C4-2B (cell line): ENCODE results near the gene GARS1.

ENCODE experiments used
- H3K27ac ChIP-seq: fragments of 450-650 bp; 2 replicates; pipeline ENCODE4 v1.5.1; 2017
- CTCF ChIP-seq: fragments of 450-650 bp; conservative IDR thresholded peaks from 2 replicates; pipeline ENCODE4 v1.5.1; 2017; ENCODE audit warnings: mild to moderate bottlenecking
- ZFX ChIP-seq: fragments of 450-650 bp; IDR thresholded peaks from 2 replicates; pipeline ENCODE4 v1.6.1; 2017

The GARS1 gene

DNA sequence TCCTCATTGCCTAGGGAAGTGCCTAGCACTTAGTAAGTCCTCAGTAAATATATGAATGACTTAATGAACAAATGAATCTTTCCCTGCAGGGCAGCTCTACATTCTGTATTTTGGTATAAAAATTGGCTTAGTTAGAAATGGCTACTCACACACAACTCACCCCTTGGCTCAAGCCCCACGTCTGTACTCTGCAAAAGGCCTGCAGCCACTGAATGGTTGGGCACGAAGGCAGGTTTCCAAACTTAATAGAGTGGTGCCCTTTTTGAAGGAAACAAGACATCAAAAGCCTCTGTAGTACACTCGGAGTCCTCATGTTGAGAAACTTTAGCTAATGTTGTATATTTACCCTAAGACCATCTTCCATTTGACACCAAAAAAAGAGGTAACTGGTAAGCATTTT lies 51.0 kb downstream of the GARS1 start:
- H3K27ac ChIP-seq: no peak overlapping the region
- TF ChIP-seq CTCF: no peak
- no peak for TF ChIP-seq ZFX

- TF ChIP-seq CTCF (no peak), ZFX (no peak)
- no peak overlapping the region for H3K27ac ChIP-seq
Observed at GRCh38 chr7:30646154-30646553, 51.5 kb downstream of the GARS1 start.

DNA sequence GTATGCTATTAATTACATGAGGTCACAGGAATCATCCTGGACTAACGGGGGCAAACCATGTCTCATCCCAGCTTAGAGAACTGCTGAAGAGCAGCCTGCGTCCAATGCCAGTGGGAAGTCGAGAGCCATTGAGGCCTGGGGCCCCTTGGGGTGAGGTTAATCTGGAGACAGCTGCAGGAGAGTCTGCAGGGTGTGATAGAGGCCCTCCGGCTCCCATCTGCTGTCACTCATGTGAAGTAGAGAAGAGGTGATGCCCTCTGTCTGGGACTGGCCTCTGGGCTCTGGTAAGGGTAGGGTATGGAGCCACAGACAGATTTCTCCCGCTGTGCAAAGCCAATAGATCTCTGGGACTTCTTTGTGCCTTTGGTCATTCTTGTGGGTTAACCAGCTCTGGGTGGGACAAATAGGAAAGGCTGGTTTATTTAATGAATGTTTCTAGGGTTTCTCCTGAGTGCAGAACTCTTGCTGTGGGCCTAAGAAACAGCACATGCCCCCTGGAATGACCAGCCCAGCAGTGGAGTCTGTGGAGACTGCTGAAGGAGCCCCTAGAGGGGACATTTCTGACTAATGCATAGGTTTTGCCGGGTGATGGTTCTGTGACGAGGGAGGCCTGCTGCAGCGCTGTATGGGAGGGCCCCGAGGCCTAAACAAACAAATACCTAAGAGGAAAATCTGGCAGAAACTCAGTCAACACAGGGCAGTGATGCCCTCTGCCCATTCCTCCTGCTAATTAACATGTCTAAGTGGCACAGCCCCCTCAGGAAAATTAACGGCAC lies 53.1 kb downstream of the GARS1 start:
- H3K27ac ChIP-seq: no peak overlapping the region
- TF ChIP-seq ZFX (no peak), CTCF (no peak)

DNA sequence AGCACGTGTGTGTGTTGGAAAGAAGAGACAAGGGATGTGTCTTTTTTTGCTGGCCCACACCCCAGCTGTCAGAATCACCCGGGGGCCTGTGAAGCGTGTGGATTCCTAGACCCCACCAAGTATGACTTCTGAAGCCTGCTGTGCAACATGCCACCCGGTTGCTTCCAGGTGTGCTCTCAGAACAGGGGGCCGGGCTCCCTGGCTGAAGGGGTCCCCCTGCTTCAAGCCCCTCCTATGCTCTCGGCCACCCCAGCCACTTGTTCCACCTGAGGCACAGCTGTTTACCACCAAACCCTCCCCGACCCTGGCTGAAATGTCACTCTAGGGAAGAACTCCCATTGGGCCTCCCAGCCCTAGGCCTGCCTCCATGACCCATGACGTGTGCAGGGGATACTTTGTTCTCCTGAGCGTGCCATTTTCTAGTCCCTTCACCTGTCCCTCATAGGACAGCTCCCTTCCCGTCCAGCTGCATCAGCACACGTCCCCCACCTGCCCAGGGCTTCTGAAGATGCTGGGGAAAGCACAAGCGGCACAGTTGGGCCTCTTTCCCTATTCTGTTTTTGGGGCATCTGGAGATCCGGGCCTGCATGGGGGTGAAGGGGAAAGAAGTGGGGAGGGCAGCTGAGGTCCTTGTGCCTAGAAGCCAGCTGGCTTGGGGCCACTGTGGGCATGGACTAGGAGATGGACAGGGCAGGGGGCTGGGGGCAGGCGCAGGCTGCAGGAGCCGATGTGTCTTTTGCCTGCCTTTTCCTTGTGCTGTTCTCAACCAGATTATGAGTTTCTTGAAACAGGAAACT lies 54.3 kb downstream of the GARS1 start:
- no peak for TF ChIP-seq CTCF
- no peak for TF ChIP-seq ZFX
- H3K27ac ChIP-seq: no peak overlapping the region

GRCh38 chr7:30649717-30650420 lies 55.2 kb downstream of the GARS1 start:
- no peak for TF ChIP-seq ZFX
- TF ChIP-seq CTCF: no peak
- H3K27ac ChIP-seq: no peak overlapping the region

DNA sequence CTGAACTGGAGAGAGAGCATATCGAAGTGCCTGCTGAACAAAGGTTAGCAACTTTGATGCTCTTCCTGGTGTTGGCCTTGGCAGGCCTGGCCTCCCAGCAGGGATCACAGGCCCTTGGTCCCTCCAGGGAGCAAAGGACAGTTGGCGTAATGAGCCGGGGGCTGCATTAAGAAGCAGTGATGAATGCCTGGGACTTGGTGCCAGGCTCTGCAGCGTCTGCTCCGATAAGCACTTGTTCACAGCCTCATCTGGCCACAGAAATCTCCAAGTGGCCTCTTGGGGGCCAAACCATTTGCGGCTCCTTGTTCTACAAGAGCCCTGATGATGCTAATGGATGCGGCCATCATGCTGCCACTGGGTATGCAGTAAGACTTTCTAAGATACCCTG lies 55.7 kb downstream of the GARS1 start:
- no peak overlapping the region for H3K27ac ChIP-seq
- TF ChIP-seq ZFX (no peak), CTCF (no peak)

DNA sequence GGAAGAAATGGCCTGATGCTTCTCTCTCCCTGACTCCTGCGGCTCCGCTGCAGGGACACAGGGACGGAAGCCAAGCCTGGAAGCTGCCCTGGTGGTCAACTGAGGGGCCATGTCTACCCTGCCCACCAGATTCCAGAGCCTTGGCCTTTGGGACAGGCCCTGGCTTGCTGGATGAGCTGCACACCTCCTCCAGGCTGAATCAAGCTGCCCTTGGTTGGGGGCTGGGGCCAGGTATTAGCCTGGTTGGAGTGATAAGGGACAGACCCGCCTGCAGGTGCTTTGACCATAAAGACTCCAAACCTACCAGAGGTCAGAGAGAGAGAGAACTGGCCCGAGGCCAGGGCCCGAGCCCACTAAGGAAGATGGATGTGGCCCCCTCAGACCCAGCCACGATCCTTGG lies 57.5 kb downstream of the GARS1 start:
- TF ChIP-seq ZFX: no peak
- no peak for TF ChIP-seq CTCF
- no peak overlapping the region for H3K27ac ChIP-seq
